Measurements from ENCODE around the gene ME2.
A peak's percentile ranks its signal among the peaks of the same experiment; 100 is the strongest.

Gene ME2

DNA sequence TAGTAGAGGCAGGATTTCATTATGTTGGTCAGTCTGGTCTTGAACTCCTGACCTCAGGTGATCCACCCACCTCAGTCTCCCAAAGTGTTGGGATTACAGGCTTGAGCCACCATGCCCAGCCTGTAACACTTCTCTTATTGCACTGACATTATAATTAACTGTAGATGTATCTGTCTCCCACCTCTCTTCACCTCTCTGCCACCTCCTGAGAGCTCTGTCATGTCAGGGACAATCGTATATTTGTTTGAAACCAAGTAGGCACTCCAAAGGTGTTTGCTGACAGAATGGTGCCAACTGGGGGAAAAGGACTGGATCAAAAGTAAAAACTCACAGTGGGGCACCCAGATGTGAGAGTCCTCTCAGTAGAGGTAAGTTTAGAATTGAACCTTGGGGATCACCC is 17.3 kb upstream of the ME2 start:
- Histone ChIP-seq H3K79me2 (ENCODE audit: control insufficient read depth, low read length) (no peaks in the 10 kb centered on the region), H3K27ac (ENCODE audit: low read depth, low read length) (no peak overlapping the region)
- TF ChIP-seq EZH2phosphoT487 (IDR thresholded peaks at IDR 0.05; ENCODE audit: borderline replicate concordance, low read length) (no peak), CTCF (IDR thresholded peaks at IDR 0.05; ENCODE audit: low read depth, low read length, poor library complexity, severe bottlenecking) (no peak)

DNA sequence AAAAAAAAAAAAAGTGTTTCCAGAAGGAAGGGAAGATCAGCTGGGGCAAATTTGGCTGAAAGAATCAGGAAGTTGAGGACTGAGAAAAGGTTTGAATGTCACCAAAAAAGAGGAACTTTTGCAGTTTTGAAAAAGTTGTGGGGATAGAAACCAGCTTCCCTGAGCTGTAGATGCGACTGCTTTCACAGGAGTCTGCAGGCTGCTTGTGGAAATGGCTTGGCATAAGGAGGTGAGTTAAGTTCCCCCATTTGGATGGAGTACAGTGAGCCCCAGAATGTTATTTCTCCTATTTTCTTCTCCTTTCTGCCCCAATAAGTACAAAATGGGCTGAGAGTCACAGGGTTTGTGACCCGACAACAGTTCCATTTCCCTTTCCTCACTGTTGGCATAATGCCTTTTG is 16.5 kb upstream of the ME2 start:
- H3K4me3 ChIP-seq (ENCODE audit: low read length): no peak overlapping the region
- H3K36me3 ChIP-seq (ENCODE audit: control insufficient read depth, low read length): no peaks in the 10 kb centered on the region
- H3K79me2 ChIP-seq (ENCODE audit: control insufficient read depth, low read length): no peaks in the 10 kb centered on the region
- no peaks in the 10 kb centered on the region for H4K20me1 ChIP-seq (ENCODE audit: control insufficient read depth, insufficient read depth, low read depth, low read length)
- H3K27me3 ChIP-seq (ENCODE audit: control insufficient read depth, low read length): no peaks in the 10 kb centered on the region
- no peak for TF ChIP-seq CTCF (IDR thresholded peaks at IDR 0.05; ENCODE audit: low read depth, low read length, poor library complexity, severe bottlenecking)
- no peak for TF ChIP-seq EZH2phosphoT487 (IDR thresholded peaks at IDR 0.05; ENCODE audit: borderline replicate concordance, low read length)
- peaks cover 8% of the 10 kb centered on the region for H3K4me1 ChIP-seq (ENCODE audit: control insufficient read depth, low read length)
- no peaks in the 10 kb centered on the region for H3K9me3 ChIP-seq (ENCODE audit: control insufficient read depth, insufficient read depth, low read length)
- no peaks in the 10 kb centered on the region for H3K9me2 ChIP-seq (replicated peaks; ENCODE audit: control insufficient read depth, low read length)
- H3K27ac ChIP-seq (ENCODE audit: low read depth, low read length): no peak overlapping the region
- 0 out of 2 replicates have a peak overlapping the region, but pooled peaks have one; percentile 3 for H3K4me2 ChIP-seq (ENCODE audit: low read length)
- H3F3A ChIP-seq (ENCODE audit: control insufficient read depth, insufficient read depth): no peaks in the 10 kb centered on the region

More for the DNA sequence above, 17.3 kb upstream of the ME2 start:
- Histone ChIP-seq H3K4me1 (ENCODE audit: control insufficient read depth, low read length) (peaks cover 8% of the 10 kb centered on the region), H3K36me3 (ENCODE audit: control insufficient read depth, low read length) (no peaks in the 10 kb centered on the region), H3F3A (ENCODE audit: control insufficient read depth, insufficient read depth) (no peaks in the 10 kb centered on the region), H3K27me3 (ENCODE audit: control insufficient read depth, low read length) (no peaks in the 10 kb centered on the region), H4K20me1 (ENCODE audit: control insufficient read depth, insufficient read depth, low read depth, low read length) (no peaks in the 10 kb centered on the region), H3K4me3 (ENCODE audit: low read length) (no peak overlapping the region), H3K4me2 (ENCODE audit: low read length) (no peak overlapping the region), H3K9me3 (ENCODE audit: control insufficient read depth, insufficient read depth, low read length) (no peaks in the 10 kb centered on the region), H3K9me2 (replicated peaks; ENCODE audit: control insufficient read depth, low read length) (no peaks in the 10 kb centered on the region)

- peaks cover 8% of the 10 kb centered on the region for H3K4me1 ChIP-seq (ENCODE audit: control insufficient read depth, low read length)
- no peak overlapping the region for H3K4me3 ChIP-seq (ENCODE audit: low read length)
- H3K79me2 ChIP-seq (ENCODE audit: control insufficient read depth, low read length): no peaks in the 10 kb centered on the region
- H3K27ac ChIP-seq (ENCODE audit: low read depth, low read length): no peak overlapping the region
- H3K9me3 ChIP-seq (ENCODE audit: control insufficient read depth, insufficient read depth, low read length): no peaks in the 10 kb centered on the region
- no peaks in the 10 kb centered on the region for H3K9me2 ChIP-seq (replicated peaks; ENCODE audit: control insufficient read depth, low read length)
- H4K20me1 ChIP-seq (ENCODE audit: control insufficient read depth, insufficient read depth, low read depth, low read length): no peaks in the 10 kb centered on the region
- no peak for TF ChIP-seq CTCF (IDR thresholded peaks at IDR 0.05; ENCODE audit: low read depth, low read length, poor library complexity, severe bottlenecking)
- TF ChIP-seq EZH2phosphoT487 (IDR thresholded peaks at IDR 0.05; ENCODE audit: borderline replicate concordance, low read length): no peak
- H3K36me3 ChIP-seq (ENCODE audit: control insufficient read depth, low read length): no peaks in the 10 kb centered on the region
- H3K4me2 ChIP-seq (ENCODE audit: low read length): no peak overlapping the region
- no peaks in the 10 kb centered on the region for H3F3A ChIP-seq (ENCODE audit: control insufficient read depth, insufficient read depth)
- H3K27me3 ChIP-seq (ENCODE audit: control insufficient read depth, low read length): no peaks in the 10 kb centered on the region
Observed at GRCh38 chr18:50863840-50864375, 15.0 kb upstream of the ME2 start.
